OCI-LY3 (cell line): Measurements from ENCODE around the gene GNAO1.

Source experiments
- H2AFZ ChIP-seq: fragments of 200-600, 300-600 bp; shearing (Covaris generic); 2 replicates; pipeline ENCODE4 v1.6.0; 2014; ENCODE audit warnings: antibody characterized with exemption, low read depth, low read length
- H3K27ac ChIP-seq: fragments of 200-600, 300-600 bp; sonication (generic); 2 replicates; pipeline ENCODE4 v1.5.1; 2014; ENCODE audit warnings: mild to moderate bottlenecking, low read length, moderate library complexity, mixed read lengths
- H3K27me3 ChIP-seq: fragments of 200-600, 300-600 bp; sonication (generic); 2 replicates; pipeline ENCODE4 v1.6.1; 2014; ENCODE audit warnings: low read depth, low read length, mixed read lengths
- H3K36me3 ChIP-seq: fragments of 200-600, 300-600 bp; sonication (generic); replicated peaks from 2 replicates; pipeline ENCODE3; 2014; ENCODE audit warnings: low read depth, low read length, mixed read lengths
- H3K4me1 ChIP-seq: fragments of 300-600, 200-600 bp; sonication (generic); 2 replicates; pipeline ENCODE4 v1.6.1; 2014; ENCODE audit warnings: low read length, mixed read lengths
- H3K4me2 ChIP-seq: fragments of 200-600, 300-600 bp; sonication (generic); 2 replicates; pipeline ENCODE4 v1.6.1; 2014; ENCODE audit warnings: low read length, mixed read lengths
- H3K4me3 ChIP-seq: fragments of 300-600, 200-600 bp; sonication (generic); 2 replicates; pipeline ENCODE4 v1.5.1; 2014; ENCODE audit warnings: antibody characterized with exemption, mild to moderate bottlenecking, low read length, moderate library complexity
- H3K79me2 ChIP-seq: fragments of 300-600, 200-600 bp; shearing (Covaris generic); 2 replicates; pipeline ENCODE4 v1.6.1; 2014; ENCODE audit warnings: mild to moderate bottlenecking, low read length, mixed read lengths
- H3K9ac ChIP-seq: fragments of 300-600, 200-600 bp; shearing (Covaris generic); 2 replicates; pipeline ENCODE4 v1.6.0; 2014; ENCODE audit warnings: mild to moderate bottlenecking, low read length, moderate library complexity
- H3K9me3 ChIP-seq: fragments of 200-600, 300-600 bp; shearing (Covaris generic); 2 replicates; pipeline ENCODE4 v1.6.1; 2014; ENCODE audit warnings: low read length, mixed read lengths; ENCODE audit not compliant: insufficient read depth
- H4K20me1 ChIP-seq: fragments of 200-600, 300-600 bp; sonication (generic); 2 replicates; pipeline ENCODE4 v1.6.1; 2016; ENCODE audit warnings: low read length, mixed read lengths; ENCODE audit not compliant: insufficient read depth
- EZH2phosphoT487 ChIP-seq: fragments of 200-600 bp; shearing (Covaris generic); IDR thresholded peaks from 2 replicates; pipeline ENCODE4 v1.6.1; 2018; ENCODE audit warnings: antibody characterized with exemption, mixed run types, low read depth
- TF ChIP-seq, protein P1 (sequence below): fragments of 200-600, 300-600 bp; sonication (generic); IDR thresholded peaks from 2 replicates; pipeline ENCODE4 v1.5.1; 2014; ENCODE audit warnings: antibody characterized with exemption, low read length, low read depth

Gene GNAO1

DNA sequence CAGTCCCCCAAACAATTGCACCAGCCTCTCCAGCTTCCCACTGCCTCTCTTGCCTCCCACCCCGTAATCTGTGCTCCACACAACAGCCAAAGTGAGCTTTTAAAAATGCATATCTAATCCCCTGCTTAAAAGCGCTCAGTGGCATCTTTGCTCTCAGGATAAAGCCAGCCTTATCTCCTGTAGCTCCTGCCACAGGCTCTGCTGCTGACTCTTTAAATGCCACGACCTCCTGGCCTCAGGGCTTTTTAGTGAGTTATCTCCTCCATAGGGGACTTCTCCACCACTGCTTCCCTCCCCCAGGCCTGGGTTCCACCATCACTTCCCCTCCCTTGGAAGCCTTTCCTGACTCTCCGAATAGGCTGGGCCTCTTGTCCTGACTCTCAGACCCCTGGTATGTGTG lies 98.6 kb downstream of the GNAO1 start:
- Histone ChIP-seq H3K4me3 (no peak overlapping the region), H3K4me1 (peaks cover 5% of the 10 kb centered on the region; the same call in 1 of the 2 replicates), H3K27me3 (no peaks in the 10 kb centered on the region), H3K36me3 (no peaks in the 10 kb centered on the region), H3K9me3 (no peaks in the 10 kb centered on the region), H3K4me2 (no peak overlapping the region), H3K9ac (no peak overlapping the region), H3K27ac (no peak overlapping the region), H4K20me1 (no peaks in the 10 kb centered on the region), H3K79me2 (no peaks in the 10 kb centered on the region), H2AFZ (no peak overlapping the region)
- no peak for TF ChIP-seq EZH2phosphoT487
- TF ChIP-seq, protein P1, sequence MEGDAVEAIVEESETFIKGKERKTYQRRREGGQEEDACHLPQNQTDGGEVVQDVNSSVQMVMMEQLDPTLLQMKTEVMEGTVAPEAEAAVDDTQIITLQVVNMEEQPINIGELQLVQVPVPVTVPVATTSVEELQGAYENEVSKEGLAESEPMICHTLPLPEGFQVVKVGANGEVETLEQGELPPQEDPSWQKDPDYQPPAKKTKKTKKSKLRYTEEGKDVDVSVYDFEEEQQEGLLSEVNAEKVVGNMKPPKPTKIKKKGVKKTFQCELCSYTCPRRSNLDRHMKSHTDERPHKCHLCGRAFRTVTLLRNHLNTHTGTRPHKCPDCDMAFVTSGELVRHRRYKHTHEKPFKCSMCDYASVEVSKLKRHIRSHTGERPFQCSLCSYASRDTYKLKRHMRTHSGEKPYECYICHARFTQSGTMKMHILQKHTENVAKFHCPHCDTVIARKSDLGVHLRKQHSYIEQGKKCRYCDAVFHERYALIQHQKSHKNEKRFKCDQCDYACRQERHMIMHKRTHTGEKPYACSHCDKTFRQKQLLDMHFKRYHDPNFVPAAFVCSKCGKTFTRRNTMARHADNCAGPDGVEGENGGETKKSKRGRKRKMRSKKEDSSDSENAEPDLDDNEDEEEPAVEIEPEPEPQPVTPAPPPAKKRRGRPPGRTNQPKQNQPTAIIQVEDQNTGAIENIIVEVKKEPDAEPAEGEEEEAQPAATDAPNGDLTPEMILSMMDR, result no peak

DNA sequence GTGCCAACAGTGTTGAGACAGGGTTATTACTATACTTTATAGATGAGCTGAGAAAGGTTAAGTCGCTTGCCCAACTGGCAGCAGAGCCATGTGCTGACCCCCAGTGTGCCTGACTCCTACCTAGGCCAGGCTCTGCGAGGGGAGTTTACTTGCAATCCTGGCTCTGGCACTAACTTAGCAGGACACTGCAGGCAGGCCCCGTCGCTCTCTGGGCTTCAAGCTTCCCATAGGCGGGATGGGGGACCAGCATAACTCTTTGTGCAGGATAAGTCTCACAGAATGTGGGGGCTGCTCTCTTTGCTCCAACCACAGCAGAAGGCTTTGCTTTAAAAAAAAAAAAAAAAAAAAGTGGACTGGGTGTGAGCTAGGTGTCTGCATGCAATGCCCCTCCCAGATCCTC lies 102.7 kb downstream of the GNAO1 start:
- Histone ChIP-seq H3K9ac (no peak overlapping the region), H3K36me3 (no peaks in the 10 kb centered on the region), H3K9me3 (no peaks in the 10 kb centered on the region), H2AFZ (no peak overlapping the region), H3K4me2 (no peak overlapping the region), H3K79me2 (no peaks in the 10 kb centered on the region), H3K27ac (no peak overlapping the region), H4K20me1 (no peaks in the 10 kb centered on the region), H3K27me3 (no peaks in the 10 kb centered on the region; the same call in 1 of the 2 replicates), H3K4me1 (no peaks in the 10 kb centered on the region), H3K4me3 (no peak overlapping the region)
- no peak for TF ChIP-seq EZH2phosphoT487
- TF ChIP-seq, protein P1, result no peak

DNA sequence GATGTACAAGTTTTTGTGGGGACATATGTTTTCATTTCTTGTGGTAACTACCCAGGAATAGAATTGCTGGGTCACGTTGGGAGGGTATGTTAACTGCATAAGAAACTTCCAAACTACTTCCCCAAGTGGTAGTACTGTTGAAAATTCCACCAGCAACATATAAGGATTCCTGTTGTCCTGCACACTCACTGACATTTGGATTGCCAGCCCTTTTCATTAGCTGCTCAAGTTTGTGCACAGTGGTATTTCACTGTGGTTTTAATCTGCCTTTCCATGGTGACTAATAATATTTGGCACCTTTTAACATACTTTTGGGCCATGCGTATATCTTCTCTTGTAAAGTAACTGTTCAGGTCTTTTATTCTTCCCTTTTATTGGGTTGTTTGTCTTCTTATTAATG lies 103.3 kb downstream of the GNAO1 start:
- Histone ChIP-seq H3K4me3 (no peak overlapping the region), H3K27ac (no peak overlapping the region), H3K4me2 (no peak overlapping the region), H3K9ac (no peak overlapping the region), H3K9me3 (no peaks in the 10 kb centered on the region), H4K20me1 (no peaks in the 10 kb centered on the region), H3K79me2 (no peaks in the 10 kb centered on the region), H3K4me1 (no peaks in the 10 kb centered on the region), H3K27me3 (no peaks in the 10 kb centered on the region; the same call in 1 of the 2 replicates), H3K36me3 (no peaks in the 10 kb centered on the region), H2AFZ (no peak overlapping the region)
- TF ChIP-seq, protein P1, result no peak

DNA sequence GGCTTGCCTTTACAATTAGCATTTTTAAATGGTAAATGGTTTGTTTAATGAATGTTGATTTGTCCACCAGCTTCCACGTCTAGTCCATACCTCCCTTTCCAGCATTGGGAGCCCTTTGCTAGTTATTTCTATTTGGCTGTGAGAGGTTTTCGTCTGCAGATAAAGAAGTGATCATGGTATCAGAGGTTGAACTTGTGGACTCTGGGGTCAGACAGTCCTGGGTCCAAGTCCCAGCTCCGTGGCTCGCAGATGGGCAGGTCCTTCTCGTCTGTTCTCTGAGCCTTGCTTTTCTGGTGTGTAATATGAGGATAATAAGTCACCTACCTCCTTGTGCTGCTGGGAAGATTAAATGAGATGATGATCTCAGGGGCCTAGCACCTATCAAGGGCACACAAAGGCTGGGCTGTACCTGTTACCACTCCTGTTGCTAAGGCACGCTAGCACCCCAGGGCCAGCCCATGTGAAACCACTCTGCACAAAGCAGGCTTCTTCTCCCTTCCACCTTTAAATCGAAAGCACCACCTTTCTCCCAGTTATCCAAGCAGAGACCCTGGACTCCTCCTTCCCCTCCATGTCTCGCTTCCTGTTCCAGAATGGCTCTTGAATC lies 103.9 kb downstream of the GNAO1 start:
- Histone ChIP-seq H3K27me3 (no peaks in the 10 kb centered on the region; the same call in 1 of the 2 replicates), H3K9me3 (no peaks in the 10 kb centered on the region), H4K20me1 (no peaks in the 10 kb centered on the region), H2AFZ (no peak overlapping the region), H3K9ac (no peak overlapping the region), H3K4me1 (no peaks in the 10 kb centered on the region), H3K4me3 (no peak overlapping the region), H3K4me2 (no peak overlapping the region), H3K79me2 (no peaks in the 10 kb centered on the region), H3K36me3 (no peaks in the 10 kb centered on the region), H3K27ac (no peak overlapping the region)
- TF ChIP-seq EZH2phosphoT487, result no peak
- TF ChIP-seq, protein P1, result no peak
